Activated naive CD4-positive, alpha-beta T cell treated with anti-CD3 and anti-CD28 coated beads, Interleukin-2, amount 10 ng/mL, durations not matched to agents 5 hours and 36 hours (primary cell): Measurements from ENCODE around the gene LIME1. TPM values are rescaled to one million over a fixed set of nuclear protein-coding genes. Genes with fewer than 3 reads are reported as not detected.

Experiments
- total RNA-seq, 2 experiments: library from RNA; stranded (reverse); gene quantifications; one replicate each; pipeline ENCODE4 v1.2.3, GENCODE V29; 2021

LIME1 gene, protein sequence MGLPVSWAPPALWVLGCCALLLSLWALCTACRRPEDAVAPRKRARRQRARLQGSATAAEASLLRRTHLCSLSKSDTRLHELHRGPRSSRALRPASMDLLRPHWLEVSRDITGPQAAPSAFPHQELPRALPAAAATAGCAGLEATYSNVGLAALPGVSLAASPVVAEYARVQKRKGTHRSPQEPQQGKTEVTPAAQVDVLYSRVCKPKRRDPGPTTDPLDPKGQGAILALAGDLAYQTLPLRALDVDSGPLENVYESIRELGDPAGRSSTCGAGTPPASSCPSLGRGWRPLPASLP
- 100 to 1,000 TPM; 290 to 295 TPM for total RNA-seq

DNA sequence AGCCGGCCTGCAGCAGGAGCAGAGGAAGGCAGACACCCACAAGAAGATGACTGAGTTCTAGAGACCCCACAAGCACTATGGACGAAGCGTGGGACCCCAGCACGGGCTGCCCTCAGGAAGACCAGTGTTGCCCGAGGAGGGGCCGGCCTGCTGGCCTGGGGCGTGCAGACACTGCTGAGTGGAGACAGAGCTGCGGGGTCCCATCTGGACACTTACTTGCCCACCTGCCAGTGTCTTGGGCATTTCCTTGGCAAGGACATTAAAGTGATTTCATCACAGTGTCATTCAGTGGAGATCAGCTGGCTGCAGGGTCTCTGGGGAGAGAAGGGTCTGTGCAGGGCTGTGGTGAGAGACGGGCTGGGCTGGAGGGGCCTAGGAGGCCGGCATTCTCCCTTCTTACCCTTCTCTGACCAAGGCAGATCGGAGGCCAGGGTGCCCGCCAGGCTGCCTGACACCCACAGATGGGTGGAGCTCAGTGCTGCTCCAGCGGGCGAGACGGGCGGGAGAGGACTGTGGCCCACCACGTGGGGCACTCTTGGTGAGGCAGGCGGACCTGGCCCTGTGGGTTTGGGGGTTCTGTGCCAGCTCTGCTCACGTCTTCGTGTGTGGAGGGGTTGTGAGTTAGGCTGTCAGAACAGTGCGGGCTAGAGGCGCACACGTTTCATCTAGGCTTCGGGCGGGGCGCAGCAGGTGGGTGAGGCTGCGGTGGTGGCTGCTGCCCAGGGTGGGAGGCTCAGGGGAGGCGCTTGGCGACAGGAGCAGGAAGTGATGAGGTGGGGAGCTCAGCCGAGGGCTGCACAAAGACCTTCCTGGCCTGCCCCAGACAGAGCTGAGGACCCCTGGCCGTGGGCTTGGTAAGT lies at the start of gene LIME1:
Gene LIME1 (plus strand): TSS at position 806 of the 860 bp plus-strand sequence. CDS start 886 bp downstream, outside the sequence.

DNA sequence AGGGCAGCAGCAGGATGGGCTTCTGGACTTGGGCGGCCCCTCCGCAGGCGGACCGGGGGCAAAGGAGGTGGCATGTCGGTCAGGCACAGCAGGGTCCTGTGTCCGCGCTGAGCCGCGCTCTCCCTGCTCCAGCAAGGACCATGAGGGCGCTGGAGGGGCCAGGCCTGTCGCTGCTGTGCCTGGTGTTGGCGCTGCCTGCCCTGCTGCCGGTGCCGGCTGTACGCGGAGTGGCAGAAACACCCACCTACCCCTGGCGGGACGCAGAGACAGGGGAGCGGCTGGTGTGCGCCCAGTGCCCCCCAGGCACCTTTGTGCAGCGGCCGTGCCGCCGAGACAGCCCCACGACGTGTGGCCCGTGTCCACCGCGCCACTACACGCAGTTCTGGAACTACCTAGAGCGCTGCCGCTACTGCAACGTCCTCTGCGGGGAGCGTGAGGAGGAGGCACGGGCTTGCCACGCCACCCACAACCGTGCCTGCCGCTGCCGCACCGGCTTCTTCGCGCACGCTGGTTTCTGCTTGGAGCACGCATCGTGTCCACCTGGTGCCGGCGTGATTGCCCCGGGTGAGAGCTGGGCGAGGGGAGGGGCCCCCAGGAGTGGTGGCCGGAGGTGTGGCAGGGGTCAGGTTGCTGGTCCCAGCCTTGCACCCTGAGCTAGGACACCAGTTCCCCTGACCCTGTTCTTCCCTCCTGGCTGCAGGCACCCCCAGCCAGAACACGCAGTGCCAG lies 39.7 kb upstream of the LIME1 start, which contains the start of gene TNFRSF6B:
Gene TNFRSF6B (plus strand): TSS at position 25 of the 729 bp plus-strand sequence. CDS start 116 bp downstream, at position 141.

DNA sequence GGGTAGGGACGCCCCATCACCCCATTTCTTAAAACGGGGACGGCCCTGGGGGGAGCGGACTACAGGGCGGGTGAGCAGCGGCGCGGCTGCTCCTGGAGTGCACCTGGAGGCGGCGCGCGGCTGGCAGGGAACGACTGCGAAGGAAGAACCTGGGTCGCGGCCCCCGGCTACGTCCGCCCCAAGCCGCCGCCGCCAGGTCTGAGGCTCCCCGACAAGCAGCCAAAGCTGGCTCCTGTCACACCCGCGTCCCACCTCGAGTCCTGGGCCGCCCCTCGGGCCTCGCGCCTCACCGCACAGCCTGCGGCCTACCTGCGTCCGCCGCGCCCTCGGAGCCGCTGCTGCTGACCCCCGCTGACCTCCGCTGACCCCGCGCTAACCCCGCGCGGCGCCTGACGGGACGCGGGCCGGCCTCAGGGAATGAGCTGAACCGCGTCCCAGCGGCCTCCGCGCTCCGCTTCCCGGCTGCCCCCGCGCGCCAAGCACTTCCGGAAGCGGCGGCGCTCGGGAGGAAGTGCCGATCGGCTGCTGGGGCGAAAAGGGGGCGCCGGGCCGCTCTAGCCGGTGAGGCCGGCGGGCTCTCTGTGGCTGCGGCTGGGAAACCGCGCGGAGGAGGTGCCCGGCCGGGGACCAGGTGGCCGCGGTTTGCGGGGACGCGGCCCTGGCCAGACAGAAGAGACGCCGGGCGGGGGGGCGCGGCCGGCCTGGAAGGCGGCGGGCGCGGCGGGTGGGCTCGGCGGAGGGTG lies 28.7 kb upstream of the LIME1 start, which contains the start of the genes ARFRP1 and ZGPAT:
Gene ARFRP1 (minus strand): TSS at position 419 of the 743 bp plus-strand sequence. CDS start 885 bp downstream, outside the sequence.
Gene ZGPAT (plus strand): TSS at position 482 of the 743 bp plus-strand sequence. CDS start 542 bp downstream, outside the sequence.

DNA sequence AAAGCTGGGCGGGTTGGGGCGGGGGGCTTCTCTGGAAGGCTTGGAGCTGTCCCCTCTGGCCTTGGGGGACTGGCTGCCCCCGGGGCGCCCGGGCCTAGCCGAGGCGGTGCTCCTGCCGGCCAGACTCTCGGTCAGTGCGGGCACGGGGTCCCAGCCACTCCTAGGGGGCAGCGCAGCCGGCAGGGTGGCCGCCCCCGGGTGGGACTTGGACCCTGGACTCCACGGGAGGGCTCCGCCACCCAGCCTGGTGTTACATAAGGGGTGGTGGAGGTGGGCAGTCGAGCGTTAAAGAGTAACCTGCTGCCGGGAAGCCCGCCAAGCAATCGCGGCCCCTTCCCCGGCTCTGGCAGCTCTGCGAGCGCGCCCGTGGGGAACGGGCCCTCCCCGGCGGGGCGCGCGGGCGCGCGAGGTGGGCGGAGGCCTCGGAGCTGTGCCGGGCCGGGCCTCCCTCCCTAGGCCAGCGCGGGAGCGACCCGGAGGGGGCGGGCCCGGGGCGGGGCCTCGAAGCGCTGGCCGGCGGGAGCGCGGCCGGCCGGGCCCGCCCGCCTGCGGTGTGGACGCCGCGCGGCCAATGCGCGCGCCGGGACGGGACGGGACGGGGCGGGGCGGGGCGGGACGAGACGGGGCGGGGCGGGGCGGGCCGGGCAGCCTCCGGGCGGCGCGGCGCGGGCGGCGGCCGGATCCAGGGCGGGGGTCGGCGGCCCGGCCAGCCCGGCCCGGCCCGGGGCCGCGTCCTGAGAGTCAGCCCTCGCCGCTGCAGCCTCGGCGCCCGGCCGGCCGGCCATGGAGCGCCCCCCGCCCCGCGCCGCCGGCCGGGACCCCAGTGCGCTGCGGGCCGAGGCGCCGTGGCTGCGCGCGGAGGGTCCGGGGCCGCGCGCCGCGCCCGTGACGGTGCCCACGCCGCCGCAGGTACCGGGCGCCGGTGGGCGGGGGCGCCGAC lies 2.9 kb downstream of the LIME1 start, which contains the start of gene SLC2A4RG:
Gene SLC2A4RG (plus strand): TSS at position 647 of the 940 bp plus-strand sequence. CDS start 137 bp downstream, at position 784.

Other genes starting within 250 kb of the LIME1 start
- under 1 TPM; 0.19 to 0.88 TPM for gene EEF1A2, start 237.6 kb upstream of the LIME1 start, total RNA-seq
- gene PPDPF, start 215.9 kb upstream of the LIME1 start, total RNA-seq = 100 to 1,000 TPM; 221 to 231 TPM
- gene PTK6, start 199.3 kb upstream of the LIME1 start, total RNA-seq = under 1 TPM; 0.48 to 0.50 TPM
- gene SRMS, start 188.9 kb upstream of the LIME1 start, total RNA-seq = not detected
- under 1 TPM; 0.50 to 0.63 TPM for gene FNDC11, start 182.5 kb upstream of the LIME1 start, total RNA-seq
- gene HELZ2, start 162.4 kb upstream of the LIME1 start, total RNA-seq = 10 to 100 TPM; 19.9 to 24.5 TPM
- 10 to 100 TPM; 17.0 to 17.6 TPM for gene GMEB2, start 109.6 kb upstream of the LIME1 start, total RNA-seq
- 10 to 100 TPM; 48.9 to 49.7 TPM for gene STMN3, start 83.2 kb upstream of the LIME1 start, total RNA-seq
- 10 to 100 TPM; 38.1 to 39.2 TPM for gene RTEL1, start 78.4 kb upstream of the LIME1 start, total RNA-seq
- gene TNFRSF6B, start 40.0 kb upstream of the LIME1 start, total RNA-seq = not detected
- gene ARFRP1, start 28.7 kb upstream of the LIME1 start, total RNA-seq = 10 to 100 TPM; 58.1 to 59.4 TPM
- gene ZGPAT, start 28.6 kb upstream of the LIME1 start, total RNA-seq = 10 to 100 TPM; 40.7 to 41.1 TPM
- 100 to 1,000 TPM in 1 of 2 experiments, 10 to 100 TPM in 1; 98.4 to 104 TPM for gene SLC2A4RG, start 3.1 kb downstream of the LIME1 start, total RNA-seq
- gene ZBTB46, start 94.6 kb downstream of the LIME1 start, total RNA-seq = under 1 TPM; 0.05 to 0.10 TPM
- gene ABHD16B, start 124.8 kb downstream of the LIME1 start, total RNA-seq = under 1 TPM in 1 of 2 experiments, not detected in 1; 0.13 TPM
- 10 to 100 TPM; 42.7 to 44.8 TPM for gene TPD52L2, start 128.6 kb downstream of the LIME1 start, total RNA-seq
- 10 to 100 TPM; 48.1 to 51.1 TPM for gene DNAJC5, start 158.5 kb downstream of the LIME1 start, total RNA-seq
- gene UCKL1, start 219.8 kb downstream of the LIME1 start, total RNA-seq = 10 to 100 TPM; 37.3 to 40.1 TPM
- 10 to 100 TPM; 23.4 to 24.6 TPM for gene ZNF512B, start 233.3 kb downstream of the LIME1 start, total RNA-seq
- gene SAMD10, start 243.0 kb downstream of the LIME1 start, total RNA-seq = 10 to 100 TPM; 20.5 to 20.7 TPM
- gene PRPF6, start 244.5 kb downstream of the LIME1 start, total RNA-seq = 10 to 100 TPM; 71.1 to 71.3 TPM